Fibroblast of the aortic adventitia (primary cell): Measurements from ENCODE around the gene DOCK4. TPM values are rescaled to one million over a fixed set of nuclear protein-coding genes. Genes with fewer than 3 reads are reported as not detected.
A peak's percentile ranks its signal among the peaks of the same experiment; 100 is the strongest.

Source experiments
- DNase-seq: peaks from one replicate; pipeline ENCODE4 v3.0.0-alpha.2; 2010; ENCODE audit warnings: low read depth
- H3K4me3 ChIP-seq: 2 replicates; pipeline ENCODE4 v1.5.1; 2011; ENCODE audit warnings: low read depth, mild to moderate bottlenecking, control low read depth, low read length, moderate library complexity
- total RNA-seq: library from RNA; depleted of rRNA; stranded (reverse); fragments of >200 nt; gene quantifications from 2 replicates; pipeline ENCODE4 v1.2.3, GENCODE V29; 2012; ENCODE audit warnings: low replicate concordance
- TF ChIP-seq, protein P1 (sequence below): IDR thresholded peaks from 2 replicates; pipeline ENCODE4 v1.5.1; 2011; ENCODE audit warnings: mild to moderate bottlenecking, low read length, control low read depth, inconsistent platforms; ENCODE audit not compliant: insufficient read depth

The DOCK4 gene
- total RNA-seq, 1 donor, result 25.9 TPM

- DNase-seq, result no peak
Measured at GRCh38 chr7:112150823-112151641, 55.2 kb downstream of the DOCK4 start.

GRCh38 chr7:112149734-112150133 is 56.5 kb downstream of the DOCK4 start:
- no peak for DNase-seq
- no peak overlapping the region for H3K4me3 ChIP-seq
- TF ChIP-seq, protein P1, sequence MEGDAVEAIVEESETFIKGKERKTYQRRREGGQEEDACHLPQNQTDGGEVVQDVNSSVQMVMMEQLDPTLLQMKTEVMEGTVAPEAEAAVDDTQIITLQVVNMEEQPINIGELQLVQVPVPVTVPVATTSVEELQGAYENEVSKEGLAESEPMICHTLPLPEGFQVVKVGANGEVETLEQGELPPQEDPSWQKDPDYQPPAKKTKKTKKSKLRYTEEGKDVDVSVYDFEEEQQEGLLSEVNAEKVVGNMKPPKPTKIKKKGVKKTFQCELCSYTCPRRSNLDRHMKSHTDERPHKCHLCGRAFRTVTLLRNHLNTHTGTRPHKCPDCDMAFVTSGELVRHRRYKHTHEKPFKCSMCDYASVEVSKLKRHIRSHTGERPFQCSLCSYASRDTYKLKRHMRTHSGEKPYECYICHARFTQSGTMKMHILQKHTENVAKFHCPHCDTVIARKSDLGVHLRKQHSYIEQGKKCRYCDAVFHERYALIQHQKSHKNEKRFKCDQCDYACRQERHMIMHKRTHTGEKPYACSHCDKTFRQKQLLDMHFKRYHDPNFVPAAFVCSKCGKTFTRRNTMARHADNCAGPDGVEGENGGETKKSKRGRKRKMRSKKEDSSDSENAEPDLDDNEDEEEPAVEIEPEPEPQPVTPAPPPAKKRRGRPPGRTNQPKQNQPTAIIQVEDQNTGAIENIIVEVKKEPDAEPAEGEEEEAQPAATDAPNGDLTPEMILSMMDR, result no peak

More at GRCh38 chr7:112150823-112151641, 55.2 kb downstream of the DOCK4 start:
- no peak overlapping the region for H3K4me3 ChIP-seq
- TF ChIP-seq, protein P1, result no peak

DNA sequence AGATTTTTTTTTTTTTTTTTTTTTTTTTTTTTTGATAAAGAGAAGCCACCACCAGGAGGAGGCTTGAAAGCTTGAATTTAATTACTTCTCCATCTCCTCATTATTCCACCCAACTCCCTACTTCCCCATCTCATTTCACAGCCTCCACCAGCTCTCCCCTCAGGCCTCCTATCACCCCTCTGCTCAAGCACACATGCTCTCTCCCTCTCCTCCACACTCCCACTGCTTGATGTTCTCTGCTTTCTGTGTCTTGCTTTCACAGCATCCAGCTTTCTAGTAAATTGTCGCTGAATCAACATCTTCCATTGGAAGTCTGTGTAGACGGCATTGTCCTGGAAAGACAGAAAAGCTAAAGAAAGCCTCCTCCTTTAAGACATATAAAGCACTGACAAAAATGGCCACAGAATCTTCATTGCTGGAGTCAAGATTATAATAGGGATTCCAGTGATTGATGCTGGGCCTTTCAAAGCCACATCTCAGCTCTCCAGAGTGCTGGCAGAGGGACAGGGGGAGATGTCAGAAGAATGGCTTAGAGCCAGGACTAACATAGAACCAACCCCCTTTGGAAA is 58.3 kb downstream of the DOCK4 start:
- TF ChIP-seq, protein P1, result no peak
- peak; percentile 21 for DNase-seq
- H3K4me3 ChIP-seq, result no peak overlapping the region

GRCh38 chr7:112145206-112145605 is 61.0 kb downstream of the DOCK4 start:
- DNase-seq, result no peak
- no peak overlapping the region for H3K4me3 ChIP-seq
- TF ChIP-seq, protein P1, result no peak

- TF ChIP-seq, protein P1, result no peak
- peak; percentile 62 for DNase-seq
- H3K4me3 ChIP-seq, result no peak overlapping the region
Measured at GRCh38 chr7:112144284-112145059, 61.7 kb downstream of the DOCK4 start.

DNA sequence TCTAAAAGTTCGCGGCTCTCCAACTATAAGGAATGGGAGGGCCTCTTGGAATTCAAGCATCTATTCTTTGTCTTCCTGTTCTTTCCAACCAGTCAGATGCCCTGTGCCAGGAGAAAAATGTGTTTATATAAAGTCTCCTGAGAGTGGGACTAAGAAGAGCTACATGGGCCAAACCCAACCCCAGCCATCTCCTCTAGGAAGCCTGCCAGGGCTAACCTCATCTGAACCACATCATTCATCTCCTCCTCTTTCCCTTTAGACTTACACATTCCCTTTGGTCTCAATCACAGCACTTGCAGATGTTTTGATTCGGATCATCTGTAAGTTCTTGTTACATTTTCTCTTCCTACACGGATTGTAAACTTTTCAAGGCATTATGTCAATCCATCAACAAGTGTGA is 62.6 kb downstream of the DOCK4 start:
- TF ChIP-seq, protein P1, result no peak
- no peak overlapping the region for H3K4me3 ChIP-seq

More for the DNA sequence above, 62.6 kb downstream of the DOCK4 start:
- peak; percentile 93 for DNase-seq
